ENCODE data around the gene FOSL1. TPM values are rescaled to one million over a fixed set of nuclear protein-coding genes. Genes with fewer than 3 reads are reported as not detected.
A peak's percentile ranks its signal among the peaks of the same experiment; 100 is the strongest.

The FOSL1 gene
- total and polyA plus RNA-seq, 2 donors (not counting 3 experiments of a cell fraction or from before 2014, with no cell fraction given), result 18.1 to 53.8 TPM

DNA sequence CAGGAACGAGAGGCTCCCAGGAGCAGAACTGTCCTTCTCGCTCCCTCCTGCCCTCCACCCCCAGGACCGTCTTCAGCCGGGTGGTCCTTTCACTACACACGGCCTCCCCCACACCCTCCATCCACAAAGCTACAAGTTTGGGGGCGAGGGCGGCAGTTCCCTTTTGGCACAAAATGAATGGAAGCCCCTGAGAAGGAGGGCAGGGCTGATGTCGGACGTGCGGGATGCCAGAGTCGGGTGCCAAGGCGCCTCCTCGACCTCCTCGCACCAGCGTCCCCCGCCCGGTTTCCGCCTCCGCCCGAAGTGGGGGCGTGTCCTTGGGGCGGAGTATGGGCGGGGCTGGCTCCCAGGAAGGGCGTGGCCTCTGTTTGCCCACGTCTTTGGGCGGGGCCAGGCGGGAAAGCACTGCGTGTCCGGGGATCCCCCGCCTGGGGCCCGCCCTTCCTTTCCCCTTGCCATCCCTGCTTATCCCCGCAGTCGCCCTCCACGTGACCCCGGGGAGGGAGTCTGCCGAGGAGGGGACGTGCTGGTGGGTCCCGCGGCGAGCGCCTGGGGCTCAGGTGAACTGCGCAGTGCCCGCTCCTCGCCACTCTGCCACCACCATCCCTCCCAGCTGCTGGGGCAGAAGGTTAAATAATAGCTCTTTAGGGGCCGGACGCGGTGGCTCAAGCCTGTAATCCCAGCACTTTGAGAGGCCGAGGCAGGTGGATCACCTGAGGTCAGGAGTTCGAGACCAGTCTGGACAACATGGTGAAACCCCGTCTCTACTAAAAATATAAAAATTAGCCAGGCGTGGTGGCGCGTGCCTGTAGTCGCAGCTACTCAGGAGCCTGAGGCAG, 26.7 kb downstream of the FOSL1 start:
- DNase-seq (ENCODE audit: low read depth, low spot score) (peak; percentile 83), FAIRE-seq (peak; percentile 95)
- Histone ChIP-seq H3K27me3 (ENCODE audit: control insufficient read depth in 2 of 2, insufficient read depth in 2 of 2, low read length in 2 of 2) (no peaks in the 10 kb centered on the region), H3K79me2 (ENCODE audit: control insufficient read depth, insufficient read depth, low read length) (peaks cover 2% of the 10 kb centered on the region), H3K9ac (replicated peaks; ENCODE audit: extremely low read depth, insufficient read depth, low read length) (peak overlapping the region; percentile 49), H3K9me1 (replicated peaks; ENCODE audit: control insufficient read depth, extremely low read depth, insufficient read depth, low read length) (no peaks in the 10 kb centered on the region), H2AFZ (ENCODE audit: low read depth, low read length) (peak overlapping the region; percentile 62), H3K4me3 (replicated peaks in 1 of 3; ENCODE audit: insufficient read depth in 1 of 3, low read depth in 1 of 3, low read length in 3 of 3) (peak overlapping the region; percentile 42 to 47 (median 43)), H3K9me3 (replicated peaks; ENCODE audit: control insufficient read depth, insufficient read depth, low read length) (no peaks in the 10 kb centered on the region), H3K4me2 (ENCODE audit: insufficient read depth, low read length) (peak overlapping the region; percentile 81), H3K36me3 (ENCODE audit: control insufficient read depth in 2 of 2, extremely low read depth in 1 of 2, insufficient read depth in 2 of 2, low read length in 2 of 2) (peaks cover 0 to 6% of the 10 kb centered on the region in 2 experiments), H3K27ac (ENCODE audit: insufficient read depth, low read depth, low read length) (peak overlapping the region; percentile 30), H4K20me1 (replicated peaks; ENCODE audit: control insufficient read depth, extremely low read depth, insufficient read depth, low read length) (no peaks in the 10 kb centered on the region), H3K4me1 (ENCODE audit: control insufficient read depth, extremely low read depth, insufficient read depth, low read length) (peaks cover 17% of the 10 kb centered on the region)
- BruUV-seq (replicated peaks), result no TSS peak
- POLR2A ChIA-PET, result no interaction called here
- dilution Hi-C loops (cut with MboI; ENCODE audit: extremely low pct_ligation_motif_present, low sequenced_read_pairs) (no loop called here), intact Hi-C loops (cut with micrococcal nuclease) (loop anchor here (2.0 kb wide), 1 partner anchor 15 kb away; the partner anchor contains the start of gene FIBP)
- TF ChIP-seq, protein P1, sequence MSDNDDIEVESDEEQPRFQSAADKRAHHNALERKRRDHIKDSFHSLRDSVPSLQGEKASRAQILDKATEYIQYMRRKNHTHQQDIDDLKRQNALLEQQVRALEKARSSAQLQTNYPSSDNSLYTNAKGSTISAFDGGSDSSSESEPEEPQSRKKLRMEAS (IDR thresholded peaks at IDR 0.05; ENCODE audit: insufficient read depth, insufficient read length), result peak; percentile 37
- TF ChIP-seq POLR2AphosphoS5 (IDR thresholded peaks at IDR 0.05; ENCODE audit: insufficient read depth, low read depth, low read length), result peak; percentile 77
- no peak for TF ChIP-seq CTCF (IDR thresholded peaks at IDR 0.05; ENCODE audit: extremely low read depth in 1 of 2, insufficient read depth in 1 of 2, low read depth in 1 of 2, low read length in 2 of 2)
- no peak for TF ChIP-seq JUN (IDR thresholded peaks at IDR 0.05; ENCODE audit: borderline replicate concordance, insufficient read depth, insufficient read length, low read depth)
- peak; percentile 76 for TF ChIP-seq POLR2A (IDR thresholded peaks at IDR 0.05; ENCODE audit: low read depth, low read length)
- CTCF ChIA-PET, result interaction anchor here (0.6 to 7.1 kb wide), 4 partner anchors 11 to 149 kb away, joined by 3 to 73 read pairs (median 12); partner anchors contain the start of genes CFL1, FIBP and MUS81

Measured in endothelial cell of umbilical vein (primary cell).